Cerebellar cortex (tissue), 1 donor: Measurements from ENCODE around the gene IL1R1.
"Not testable (repeated sequence)": the region's sequence is repeated elsewhere in the genome, so short reads cannot be mapped to it uniquely, and the experiment has no call there.

Source experiments
- DNase-seq: peaks from one replicate; pipeline ENCODE4 v3.0.0-alpha.2; 2015; ENCODE audit warnings: low spot score

The IL1R1 gene

GRCh38 chr2:102110596-102111334 lies 31.8 kb upstream of the IL1R1 start:
- no peak for DNase-seq

GRCh38 chr2:102111823-102112222 lies 30.7 kb upstream of the IL1R1 start:
- DNase-seq = no peak

GRCh38 chr2:102112271-102112670 lies 30.3 kb upstream of the IL1R1 start:
- DNase-seq = no peak

- DNase-seq = no peak
These were observed 29.6 kb upstream of the IL1R1 start for GRCh38 chr2:102112692-102113665.

- DNase-seq = no peak
These were observed 28.2 kb upstream of the IL1R1 start for GRCh38 chr2:102114290-102114721.

GRCh38 chr2:102114851-102115497 lies 27.6 kb upstream of the IL1R1 start:
- no peak for DNase-seq

- DNase-seq = no peak
These were observed 25.7 kb upstream of the IL1R1 start for GRCh38 chr2:102116630-102117471.

GRCh38 chr2:102117472-102117858 lies 25.1 kb upstream of the IL1R1 start:
- DNase-seq = no peak

- no peak for DNase-seq
These were observed 23.3 kb upstream of the IL1R1 start for GRCh38 chr2:102119255-102119654.

GRCh38 chr2:102120261-102120660 lies 22.3 kb upstream of the IL1R1 start:
- no peak for DNase-seq

GRCh38 chr2:102120701-102121159 lies 21.8 kb upstream of the IL1R1 start:
- no peak for DNase-seq

- DNase-seq = no peak
These were observed 20.4 kb upstream of the IL1R1 start for GRCh38 chr2:102122115-102122514.

GRCh38 chr2:102122909-102123308 lies 19.6 kb upstream of the IL1R1 start:
- no peak for DNase-seq

- not testable (repeated sequence) for DNase-seq
These were observed 18.1 kb upstream of the IL1R1 start for GRCh38 chr2:102124421-102124820.

- no peak for DNase-seq
These were observed 16.4 kb upstream of the IL1R1 start for GRCh38 chr2:102126169-102126568.

- DNase-seq = no peak
These were observed 15.9 kb upstream of the IL1R1 start for GRCh38 chr2:102126660-102127059.

- DNase-seq = no peak
These were observed 13.5 kb upstream of the IL1R1 start for GRCh38 chr2:102129082-102129481.

GRCh38 chr2:102129951-102130646 lies 12.4 kb upstream of the IL1R1 start:
- DNase-seq = no peak

GRCh38 chr2:102130647-102130991 lies 11.9 kb upstream of the IL1R1 start:
- no peak for DNase-seq

GRCh38 chr2:102131564-102131963 lies 11.0 kb upstream of the IL1R1 start:
- DNase-seq = no peak

- DNase-seq = no peak
These were observed 5.4 kb upstream of the IL1R1 start for GRCh38 chr2:102137138-102137537.
